Measurements from ENCODE around the gene EXOG. TPM values are rescaled to one million over a fixed set of nuclear protein-coding genes. Genes with fewer than 3 reads are reported as not detected.

The EXOG gene
- total and polyA plus RNA-seq, 10 donors = 3.9 to 20.9 (median 18.1) TPM

DNA sequence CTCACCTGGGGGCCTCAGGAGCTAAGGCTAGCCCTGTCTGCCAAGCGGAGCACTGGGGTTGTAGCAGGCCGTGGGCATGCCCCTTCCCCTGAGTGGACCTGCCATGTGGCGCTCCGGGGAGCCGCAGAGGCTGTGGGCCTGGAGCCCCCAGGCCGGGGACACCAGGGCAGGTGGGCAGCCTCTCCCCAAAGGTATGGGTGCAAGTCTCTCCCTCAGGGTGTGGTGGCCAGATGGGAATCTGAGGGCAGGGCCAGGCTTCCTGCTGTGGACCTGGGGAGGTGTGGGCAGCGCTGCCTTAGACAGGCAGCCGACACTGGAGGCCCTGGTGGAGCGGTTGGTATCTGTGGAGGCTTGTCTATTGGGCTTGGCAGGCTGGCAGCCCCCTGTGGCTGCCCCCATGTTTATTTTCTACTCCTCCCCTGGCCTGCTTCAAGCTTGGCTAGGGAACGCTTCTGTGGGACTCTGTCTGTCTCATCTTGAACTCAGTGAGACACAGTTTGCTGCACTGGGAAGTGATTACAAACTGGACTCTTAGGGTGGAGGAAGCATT lies 36.6 kb upstream of the EXOG start:
- TF ChIP-seq, protein P1, sequence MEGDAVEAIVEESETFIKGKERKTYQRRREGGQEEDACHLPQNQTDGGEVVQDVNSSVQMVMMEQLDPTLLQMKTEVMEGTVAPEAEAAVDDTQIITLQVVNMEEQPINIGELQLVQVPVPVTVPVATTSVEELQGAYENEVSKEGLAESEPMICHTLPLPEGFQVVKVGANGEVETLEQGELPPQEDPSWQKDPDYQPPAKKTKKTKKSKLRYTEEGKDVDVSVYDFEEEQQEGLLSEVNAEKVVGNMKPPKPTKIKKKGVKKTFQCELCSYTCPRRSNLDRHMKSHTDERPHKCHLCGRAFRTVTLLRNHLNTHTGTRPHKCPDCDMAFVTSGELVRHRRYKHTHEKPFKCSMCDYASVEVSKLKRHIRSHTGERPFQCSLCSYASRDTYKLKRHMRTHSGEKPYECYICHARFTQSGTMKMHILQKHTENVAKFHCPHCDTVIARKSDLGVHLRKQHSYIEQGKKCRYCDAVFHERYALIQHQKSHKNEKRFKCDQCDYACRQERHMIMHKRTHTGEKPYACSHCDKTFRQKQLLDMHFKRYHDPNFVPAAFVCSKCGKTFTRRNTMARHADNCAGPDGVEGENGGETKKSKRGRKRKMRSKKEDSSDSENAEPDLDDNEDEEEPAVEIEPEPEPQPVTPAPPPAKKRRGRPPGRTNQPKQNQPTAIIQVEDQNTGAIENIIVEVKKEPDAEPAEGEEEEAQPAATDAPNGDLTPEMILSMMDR (IDR thresholded peaks at IDR 0.05 in 8 of 11, conservative IDR thresholded peaks at IDR 0.05 in 3 of 11) = no peak
- TF ChIP-seq POLR2AphosphoS5 (IDR thresholded peaks at IDR 0.05) (no peak), POLR2A (IDR thresholded peaks at IDR 0.05) (no peak)
- H3K4me1 ChIP-seq = peaks cover 15 to 61% (median 41%) of the 10 kb centered on the region in 6 donors
- no peaks in the 10 kb centered on the region for H3K9me3 ChIP-seq
- H3K27ac ChIP-seq = peak overlapping the region in 5 of 8 donors; percentile 11 to 29 (median 26)
- peaks cover 0 to 16% (median under 1%) of the 10 kb centered on the region in 7 donors for H3K27me3 ChIP-seq (replicated peaks in 1 of 7)
- no peak for DNase-seq
- WGBS, 5 donors = 77 to 93% (median 87%) methylated on average over 6 to 10 of the region's 10 CpGs
- no peaks in the 10 kb centered on the region for H3K36me3 ChIP-seq
- H3K4me3 ChIP-seq = no peak overlapping the region
- intact Hi-C loops (cut with DNase I; ENCODE audit: low total_unique reads) = no loop called here

DNA sequence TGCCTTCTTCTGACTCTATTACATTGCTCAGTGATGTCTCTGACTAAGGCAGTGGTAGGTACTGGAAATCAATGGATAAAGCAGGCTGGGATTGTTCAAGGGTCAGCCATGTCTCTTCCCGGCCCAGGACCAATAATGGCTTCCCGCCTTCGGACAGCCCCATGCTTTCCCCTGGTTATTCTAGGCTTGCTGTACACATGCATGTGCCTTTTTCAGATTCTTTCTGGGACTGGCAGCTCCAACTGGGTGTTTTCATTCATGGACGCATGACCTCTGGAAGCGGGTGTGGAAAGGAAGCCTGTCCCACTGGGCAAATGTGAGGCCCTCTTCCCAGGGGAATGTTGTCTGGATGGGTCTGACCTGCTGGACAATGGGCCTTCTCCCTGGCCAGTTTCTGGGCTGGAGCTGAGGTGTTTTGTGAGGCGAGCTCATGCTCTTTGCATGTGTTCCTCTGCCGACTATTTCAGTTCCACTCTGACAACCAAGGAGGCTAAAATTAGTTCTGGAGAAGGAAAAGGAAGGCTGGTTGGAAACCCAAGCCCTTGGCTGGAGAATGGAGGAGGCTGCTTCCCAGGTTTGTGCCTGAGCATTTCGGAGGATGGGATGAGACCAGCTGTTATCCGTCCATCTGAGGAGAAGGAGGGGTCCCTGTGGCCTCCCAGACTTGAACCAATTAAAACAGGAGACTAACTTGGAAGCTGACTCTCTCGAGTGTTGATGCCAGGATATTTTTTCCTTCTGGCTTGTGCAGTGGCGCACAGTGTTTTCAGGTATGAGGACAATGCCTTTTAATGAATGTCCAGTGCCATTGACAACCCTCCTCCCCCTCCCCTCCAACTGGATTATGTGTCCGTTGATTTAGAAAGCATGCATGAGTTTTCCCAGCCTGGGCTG lies 35.5 kb upstream of the EXOG start:
- H3K27ac ChIP-seq = no peak overlapping the region
- intact Hi-C loops (cut with DNase I; ENCODE audit: low total_unique reads) = no loop called here

DNA sequence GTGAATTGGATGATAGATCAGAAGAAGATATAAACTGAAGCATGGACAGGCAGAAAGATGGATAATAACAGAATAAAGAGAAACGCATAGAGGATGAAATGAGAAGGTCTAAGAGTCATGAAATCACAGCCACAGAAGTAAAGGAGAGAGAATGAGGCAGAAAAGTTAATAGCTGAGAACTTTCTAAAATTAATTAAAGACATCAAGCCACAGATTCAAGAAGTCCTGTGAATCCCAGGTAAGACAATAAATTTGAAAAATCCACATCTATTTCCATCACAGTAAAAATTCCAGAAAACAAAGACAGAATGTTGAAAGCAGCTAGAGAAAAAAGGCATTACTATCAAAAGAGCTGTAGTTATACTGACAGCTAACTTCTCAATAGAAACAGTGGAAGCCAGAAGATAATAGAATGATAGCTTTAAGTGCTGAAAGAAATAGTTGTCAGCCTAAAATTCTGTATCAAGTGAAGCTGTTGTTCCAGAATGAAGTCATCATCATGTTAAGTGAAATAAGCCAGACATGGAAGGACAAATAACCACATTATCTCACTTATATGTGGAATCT lies 30.5 kb upstream of the EXOG start:
- no peak for TF ChIP-seq POLR2A (IDR thresholded peaks at IDR 0.05)
- no peak for TF ChIP-seq POLR2AphosphoS5 (IDR thresholded peaks at IDR 0.05)
- TF ChIP-seq, protein P1 (IDR thresholded peaks at IDR 0.05 in 8 of 11, conservative IDR thresholded peaks at IDR 0.05 in 3 of 11) = no peak
- no peaks in the 10 kb centered on the region for H3K27me3 ChIP-seq (replicated peaks in 1 of 7)
- H3K36me3 ChIP-seq = no peaks in the 10 kb centered on the region
- peaks cover 0 to 24% (median 21%) of the 10 kb centered on the region in 8 donors for H3K9me3 ChIP-seq
- no peak overlapping the region for H3K4me3 ChIP-seq
- WGBS, 5 donors = 92 to 97% (median 93%) methylated on average over 1 of the region's 1 CpG
- intact Hi-C loops (cut with DNase I; ENCODE audit: low total_unique reads) = no loop called here
- no peak for DNase-seq
- no peak overlapping the region for H3K27ac ChIP-seq
- H3K4me1 ChIP-seq = peaks cover 0 to 5% (median 0%) of the 10 kb centered on the region in 6 donors

More for the DNA sequence above, 35.5 kb upstream of the EXOG start:
- TF ChIP-seq, protein P1 (IDR thresholded peaks at IDR 0.05 in 8 of 11, conservative IDR thresholded peaks at IDR 0.05 in 3 of 11) = no peak
- TF ChIP-seq POLR2AphosphoS5 (IDR thresholded peaks at IDR 0.05) (no peak), POLR2A (IDR thresholded peaks at IDR 0.05) (no peak)
- no peaks in the 10 kb centered on the region for H3K36me3 ChIP-seq
- peaks cover 0 to 6% (median 0%) of the 10 kb centered on the region in 7 donors for H3K27me3 ChIP-seq (replicated peaks in 1 of 7)
- H3K4me3 ChIP-seq = no peak overlapping the region
- WGBS, 5 donors = 73 to 86% (median 84%) methylated on average over 12 of the region's 12 CpGs
- no peaks in the 10 kb centered on the region for H3K9me3 ChIP-seq
- DNase-seq = no peak
- H3K4me1 ChIP-seq = peaks cover 12 to 51% (median 32%) of the 10 kb centered on the region in 6 donors

DNA sequence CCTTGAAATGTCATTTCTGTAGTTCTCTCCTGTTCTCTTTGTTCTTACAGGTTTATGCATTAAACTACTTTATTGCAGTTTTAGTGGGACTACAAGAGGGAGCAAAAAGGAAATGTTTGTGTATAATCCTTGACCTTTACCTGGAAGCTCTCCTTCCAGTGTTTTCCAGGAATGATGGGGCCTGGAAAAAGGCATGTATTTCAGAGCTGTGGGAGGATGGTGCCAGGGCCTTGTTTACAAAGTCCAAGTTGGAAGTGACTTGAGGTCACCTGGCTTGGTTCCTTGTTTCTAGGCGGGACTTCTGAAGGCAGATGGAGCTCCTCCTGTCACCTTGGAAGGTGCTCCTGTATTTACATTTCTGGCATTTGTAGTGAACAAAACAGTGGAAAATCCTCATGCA lies 27.4 kb upstream of the EXOG start:
- no peak overlapping the region for H3K4me3 ChIP-seq
- TF ChIP-seq POLR2AphosphoS5 (IDR thresholded peaks at IDR 0.05) = no peak
- TF ChIP-seq, protein P1 (IDR thresholded peaks at IDR 0.05 in 8 of 11, conservative IDR thresholded peaks at IDR 0.05 in 3 of 11) = no peak
- no peak for TF ChIP-seq POLR2A (IDR thresholded peaks at IDR 0.05)
- no peak overlapping the region for H3K27ac ChIP-seq
- 89 to 100% (median 96%) methylated on average over 1 of the region's 1 CpG for WGBS, 5 donors
- intact Hi-C loops (cut with DNase I; ENCODE audit: low total_unique reads) = no loop called here
- H3K4me1 ChIP-seq = peaks cover 0 to 3% (median 0%) of the 10 kb centered on the region in 6 donors
- H3K27me3 ChIP-seq (replicated peaks in 1 of 7) = no peaks in the 10 kb centered on the region
- peaks cover 0 to 25% (median 21%) of the 10 kb centered on the region in 8 donors for H3K9me3 ChIP-seq
- no peaks in the 10 kb centered on the region for H3K36me3 ChIP-seq
- no peak for DNase-seq

Measured in spleen (tissue), 11 donors.